HG03432 (cell line): ENCODE data around the gene DIO2.

Source experiments
- ATAC-seq: cut with Tn5 transposase; IDR thresholded peaks from one replicate; pipeline ENCODE4 v1.9.1; 2021; ENCODE audit warnings: mild to moderate bottlenecking, moderate library complexity; ENCODE audit not compliant: unreplicated experiment

The DIO2 gene

GRCh38 chr14:80211153-80212022 is at the start of gene DIO2:
Gene DIO2 (minus strand): TSS chr14:80211504. CDS start chr14:80211472, 32 bp downstream.
- no peak for ATAC-seq

- no peak for ATAC-seq
Measured at GRCh38 chr14:80260645-80261044, 49.3 kb upstream of the DIO2 start.

GRCh38 chr14:80239631-80240030 is 28.3 kb upstream of the DIO2 start:
- ATAC-seq, result no peak

GRCh38 chr14:80237143-80237542 is 25.8 kb upstream of the DIO2 start:
- ATAC-seq, result no peak

GRCh38 chr14:80233470-80234089 is 22.3 kb upstream of the DIO2 start:
- ATAC-seq, result no peak

- no peak for ATAC-seq
Measured at GRCh38 chr14:80231702-80232101, 20.4 kb upstream of the DIO2 start.

GRCh38 chr14:80223696-80224465 is 12.6 kb upstream of the DIO2 start:
- ATAC-seq, result no peak

GRCh38 chr14:80216818-80217217 is 5.5 kb upstream of the DIO2 start:
- ATAC-seq, result no peak

- ATAC-seq, result no peak
Measured at GRCh38 chr14:80215756-80216581, 4.7 kb upstream of the DIO2 start.

- ATAC-seq, result no peak
Measured at GRCh38 chr14:80215081-80215480, 3.8 kb upstream of the DIO2 start.

GRCh38 chr14:80213602-80214001 is 2.3 kb upstream of the DIO2 start:
- peak; percentile 75 for ATAC-seq

- peak; percentile 81 for ATAC-seq
Measured at GRCh38 chr14:80212023-80212397, 706 bp upstream of the DIO2 start.

GRCh38 chr14:80208461-80208860 is 2.8 kb downstream of the DIO2 start:
- no peak for ATAC-seq

GRCh38 chr14:80206351-80207080 is 4.8 kb downstream of the DIO2 start:
- ATAC-seq, result no peak

- ATAC-seq, result no peak
Measured at GRCh38 chr14:80202888-80203562, 8.3 kb downstream of the DIO2 start.

- ATAC-seq, result no peak
Measured at GRCh38 chr14:80200093-80200492, 11.2 kb downstream of the DIO2 start.

GRCh38 chr14:80188571-80188970 is 22.7 kb downstream of the DIO2 start:
- no peak for ATAC-seq

- ATAC-seq, result no peak
Measured at GRCh38 chr14:80186301-80186800, 25.0 kb downstream of the DIO2 start.

GRCh38 chr14:80176893-80177292 is 34.4 kb downstream of the DIO2 start:
- no peak for ATAC-seq
